Fibroblast of pulmonary artery (primary cell): ENCODE results near the gene HBS1L.

ENCODE experiments used
- DNase-seq: peaks from one replicate; pipeline ENCODE4 v3.0.0-alpha.2; 2010; ENCODE audit warnings: low read depth
- H3K4me3 ChIP-seq: replicated peaks from 2 replicates; pipeline ENCODE4 v1.5.1; 2011; ENCODE audit warnings: low read depth, mild to moderate bottlenecking, control low read depth, low read length, moderate library complexity
- CTCF ChIP-seq: IDR thresholded peaks from 2 replicates; pipeline ENCODE4 v1.5.1; 2011; ENCODE audit warnings: mild to moderate bottlenecking, control low read depth, low read length, inconsistent platforms; ENCODE audit errors: missing control alignments

The HBS1L gene

GRCh38 chr6:134932535-134933470 lies 121.8 kb downstream of the HBS1L start:
- TF ChIP-seq CTCF: no peak
- DNase-seq: no peak

GRCh38 chr6:134932098-134932497 lies 122.5 kb downstream of the HBS1L start:
- no peak overlapping the region for H3K4me3 ChIP-seq
- no peak for TF ChIP-seq CTCF
- DNase-seq: no peak

More at GRCh38 chr6:134932535-134933470, 121.8 kb downstream of the HBS1L start:
- no peak overlapping the region for H3K4me3 ChIP-seq

- H3K4me3 ChIP-seq: no peak overlapping the region
- peak; percentile 21 for DNase-seq
- TF ChIP-seq CTCF: no peak
Measured at GRCh38 chr6:134930463-134930862, 124.2 kb downstream of the HBS1L start.

- no peak for DNase-seq
- no peak for TF ChIP-seq CTCF
- no peak overlapping the region for H3K4me3 ChIP-seq
Measured at GRCh38 chr6:134928151-134928900, 126.3 kb downstream of the HBS1L start.

DNA sequence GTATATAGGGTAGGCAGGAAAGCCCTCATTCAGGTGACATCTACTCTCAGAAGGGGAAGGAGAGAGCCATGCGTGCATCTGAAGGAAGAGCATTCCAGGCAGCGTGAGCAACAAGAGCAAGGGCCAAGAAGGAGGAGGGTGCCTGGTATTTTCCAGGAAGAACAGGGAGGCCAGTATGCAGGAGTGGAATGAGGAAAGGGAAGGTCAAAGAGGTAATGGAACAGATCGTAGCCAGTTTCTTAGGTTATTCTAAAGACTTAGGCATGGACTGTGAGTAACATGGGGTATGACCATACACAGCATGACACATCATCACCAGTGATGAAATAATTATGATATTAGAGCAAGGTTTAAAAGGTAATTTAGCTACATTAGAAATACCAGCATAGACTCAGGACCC lies 128.8 kb downstream of the HBS1L start:
- no peak for TF ChIP-seq CTCF
- peak; percentile 89 for DNase-seq
- no peak overlapping the region for H3K4me3 ChIP-seq

- H3K4me3 ChIP-seq: no peak overlapping the region
- TF ChIP-seq CTCF: no peak
Measured at GRCh38 chr6:134921721-134922261, 132.8 kb downstream of the HBS1L start.

More at GRCh38 chr6:134921721-134922261, 132.8 kb downstream of the HBS1L start:
- peak; percentile 51 for DNase-seq
